KMS-11 (cell line): ENCODE measurements around the gene ZNF174.

Experiments used
- H2AFZ ChIP-seq: fragments of 200-600 bp; sonication (generic); 2 replicates; pipeline ENCODE4 v1.6.1; 2016; ENCODE audit warnings: antibody characterized with exemption, mixed run types, low read depth
- H3K27ac ChIP-seq: fragments of 200-600 bp; sonication (generic); 2 replicates; pipeline ENCODE4 v1.6.1; 2016; ENCODE audit warnings: mild to moderate bottlenecking, mixed run types
- H3K27me3 ChIP-seq: fragments of 200-600 bp; sonication (generic); 2 replicates; pipeline ENCODE4 v1.6.1; 2017; ENCODE audit warnings: mild to moderate bottlenecking, low read depth, mixed run types, moderate library complexity; ENCODE audit not compliant: insufficient read depth
- H3K36me3 ChIP-seq: fragments of 200-600 bp; sonication (generic); 2 replicates; pipeline ENCODE4 v1.6.1; 2017; ENCODE audit warnings: mild to moderate bottlenecking, mixed run types; ENCODE audit not compliant: insufficient read depth
- H3K4me1 ChIP-seq: fragments of 200-600 bp; sonication (generic); 2 replicates; pipeline ENCODE4 v1.6.1; 2016; ENCODE audit warnings: mild to moderate bottlenecking, low read depth, mixed run types; ENCODE audit not compliant: poor library complexity, severe bottlenecking
- H3K4me2 ChIP-seq: fragments of 200-600 bp; sonication (generic); 2 replicates; pipeline ENCODE4 v1.7.0; 2016; ENCODE audit warnings: mild to moderate bottlenecking, mixed run types
- H3K4me3 ChIP-seq: fragments of 200-600 bp; sonication (generic); IDR thresholded peaks from 2 replicates; pipeline ENCODE4 v1.6.1; 2017; ENCODE audit warnings: low read depth, low read length, mixed read lengths; ENCODE audit not compliant: insufficient read depth
- H3K79me2 ChIP-seq: fragments of 200-600 bp; sonication (generic); 2 replicates; pipeline ENCODE4 v1.6.1; 2016; ENCODE audit warnings: low read depth, mixed run types; ENCODE audit not compliant: insufficient read depth
- H3K9ac ChIP-seq: fragments of 200-600 bp; sonication (generic); 2 replicates; pipeline ENCODE4 v1.6.1; 2016; ENCODE audit warnings: mild to moderate bottlenecking, mixed run types
- H4K20me1 ChIP-seq: fragments of 200-600 bp; sonication (generic); 2 replicates; pipeline ENCODE4 v1.6.1; 2016; ENCODE audit warnings: mild to moderate bottlenecking, mixed run types; ENCODE audit not compliant: insufficient read depth
- CTCF ChIP-seq: fragments of 200-600 bp; sonication (generic); conservative IDR thresholded peaks from 2 replicates; pipeline ENCODE4 v1.6.1; 2017; ENCODE audit warnings: low read depth, mild to moderate bottlenecking, antibody characterized with exemption, low read length, moderate library complexity, mixed read lengths

The ZNF174 gene

DNA sequence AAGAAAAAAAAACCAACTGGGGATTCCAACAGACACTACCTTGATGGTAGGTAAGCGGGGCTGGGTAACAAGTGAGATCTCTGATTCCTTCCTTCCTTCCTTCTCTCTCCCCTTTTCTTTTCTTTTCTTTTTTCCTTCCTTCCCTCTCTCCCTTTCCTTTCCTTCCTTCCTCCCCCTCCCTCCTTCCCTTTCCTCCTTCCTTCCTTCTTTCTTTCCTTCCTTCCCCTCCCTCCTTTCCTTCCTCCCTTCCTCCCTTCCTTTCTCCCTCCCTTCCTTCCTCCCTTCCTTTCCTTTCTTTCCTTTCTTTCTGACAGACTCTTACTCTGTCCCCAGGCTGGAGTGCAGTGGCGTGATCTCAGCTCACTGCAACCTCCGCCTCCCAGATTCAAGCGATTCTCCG, 25.3 kb upstream of the ZNF174 start:
- Histone ChIP-seq H2AFZ (no peak overlapping the region), H3K9ac (no peak overlapping the region), H3K36me3 (no peaks in the 10 kb centered on the region), H3K4me1 (no peaks in the 10 kb centered on the region), H4K20me1 (no peaks in the 10 kb centered on the region), H3K79me2 (no peaks in the 10 kb centered on the region), H3K27ac (no peak overlapping the region), H3K4me3 (no peak overlapping the region), H3K27me3 (no peaks in the 10 kb centered on the region), H3K4me2 (no peak overlapping the region)
- TF ChIP-seq CTCF: no peak

DNA sequence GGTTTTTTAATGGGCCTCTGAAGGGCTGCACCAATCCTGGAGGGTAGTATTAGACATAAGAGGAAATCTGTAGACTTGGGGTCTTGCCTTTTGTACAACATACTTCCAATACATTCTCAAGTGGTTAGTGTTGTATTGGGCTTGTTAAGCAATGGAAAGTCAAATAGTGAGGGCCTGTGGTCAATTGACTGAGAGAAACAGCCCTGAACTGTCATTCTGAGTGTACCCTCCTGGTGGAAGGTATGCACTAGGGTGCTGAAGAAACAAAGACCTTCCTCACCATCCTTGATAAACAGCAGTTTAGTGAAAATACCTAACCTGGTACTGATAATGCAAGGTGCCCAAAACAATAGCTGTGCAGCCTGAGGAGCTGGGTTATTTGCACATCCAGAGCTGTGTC, 23.1 kb upstream of the ZNF174 start:
- Histone ChIP-seq H3K4me2 (no peak overlapping the region), H3K27ac (no peak overlapping the region)
- no peak for TF ChIP-seq CTCF

DNA sequence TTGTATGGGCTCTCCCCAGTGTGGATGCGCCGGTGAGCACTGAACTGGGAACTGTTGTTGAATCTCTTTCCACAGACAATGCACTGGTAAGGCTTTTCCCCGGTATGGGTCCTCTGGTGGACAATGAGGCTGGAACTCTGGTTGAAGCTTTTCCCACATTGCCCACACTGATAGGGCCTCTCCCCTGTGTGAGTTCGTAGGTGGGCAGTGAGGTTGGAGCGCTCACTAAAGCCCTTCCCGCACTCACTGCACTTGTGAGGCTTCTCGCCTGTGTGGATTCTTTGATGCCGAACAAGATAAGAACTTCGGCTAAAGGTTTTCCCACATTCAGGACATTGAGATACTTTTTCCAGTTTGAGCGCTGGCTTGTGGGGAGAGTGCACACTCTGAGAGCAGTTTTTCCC, 18.0 kb upstream of the ZNF174 start:
- Histone ChIP-seq H2AFZ (no peak overlapping the region), H4K20me1 (no peaks in the 10 kb centered on the region), H3K79me2 (no peaks in the 10 kb centered on the region), H3K4me1 (no peaks in the 10 kb centered on the region), H3K27ac (no peak overlapping the region), H3K4me2 (no peak overlapping the region), H3K9ac (no peak overlapping the region), H3K4me3 (no peak overlapping the region), H3K27me3 (no peaks in the 10 kb centered on the region), H3K36me3 (peaks cover 23% of the 10 kb centered on the region; the same call in 1 of the 2 replicates)
- no peak for TF ChIP-seq CTCF

More for the DNA sequence above, 23.1 kb upstream of the ZNF174 start:
- Histone ChIP-seq H2AFZ (no peak overlapping the region), H3K27me3 (no peaks in the 10 kb centered on the region), H3K79me2 (no peaks in the 10 kb centered on the region), H3K36me3 (peaks cover 5% of the 10 kb centered on the region; the same call in 1 of the 2 replicates), H3K4me1 (no peaks in the 10 kb centered on the region), H4K20me1 (no peaks in the 10 kb centered on the region), H3K9ac (no peak overlapping the region), H3K4me3 (no peak overlapping the region)

DNA sequence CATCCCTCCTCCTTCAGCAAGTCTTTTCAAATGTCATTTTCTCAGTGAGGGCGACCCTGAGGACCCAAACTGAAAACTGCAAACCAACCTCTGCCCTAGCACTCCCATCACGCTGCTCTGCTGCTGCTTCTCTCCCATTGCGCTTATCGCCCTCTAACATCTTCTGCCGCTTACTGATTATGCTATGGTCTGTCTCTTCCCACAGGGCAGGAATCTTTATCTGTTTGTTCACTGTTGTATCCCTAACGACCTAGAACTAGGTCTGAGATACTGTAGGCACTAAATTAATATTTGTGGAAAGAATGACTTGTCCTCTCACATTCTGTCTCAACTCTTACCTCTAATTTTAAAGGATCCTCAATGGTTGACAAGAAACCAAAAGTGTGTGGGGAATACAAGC, 12.7 kb upstream of the ZNF174 start:
- Histone ChIP-seq H3K27ac (no peak overlapping the region), H3K4me1 (no peaks in the 10 kb centered on the region), H3K36me3 (peaks cover 15% of the 10 kb centered on the region; the same call in 1 of the 2 replicates), H3K79me2 (no peaks in the 10 kb centered on the region; the same call in 1 of the 2 replicates), H3K9ac (no peak overlapping the region), H3K27me3 (no peaks in the 10 kb centered on the region), H2AFZ (no peak overlapping the region), H3K4me2 (no peak overlapping the region), H3K4me3 (no peak overlapping the region), H4K20me1 (no peaks in the 10 kb centered on the region)
- TF ChIP-seq CTCF: no peak
